GM21515 (cell line): ENCODE data around the gene FBXW11.
"Not testable (repeated sequence)": the region's sequence is repeated elsewhere in the genome, so short reads cannot be mapped to it uniquely, and the experiment has no call there.

Source experiments
- ATAC-seq: cut with Tn5 transposase; IDR thresholded peaks from one replicate; pipeline ENCODE4 v1.9.1; 2021; ENCODE audit not compliant: unreplicated experiment

Gene FBXW11

DNA sequence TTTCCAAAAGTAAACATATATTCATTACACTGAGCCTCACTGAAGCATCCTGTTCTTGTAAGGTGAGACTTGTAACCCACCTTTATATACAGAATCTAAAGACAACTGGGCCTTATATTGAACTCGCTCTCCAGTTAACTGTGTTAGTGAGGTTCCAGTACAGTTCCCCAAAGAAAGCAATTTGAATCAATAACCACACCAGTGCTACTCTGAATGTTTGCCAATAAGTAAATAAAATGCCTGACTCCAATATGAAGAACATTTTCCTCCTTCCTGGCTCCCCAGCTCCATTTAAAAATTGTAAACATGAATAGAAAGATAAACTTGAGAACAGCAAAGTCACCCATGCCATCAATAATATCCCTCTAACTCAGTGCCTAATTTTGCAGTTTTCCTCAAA lies 50.1 kb downstream of the FBXW11 start:
- no peak for ATAC-seq

GRCh38 chr5:171955761-171956160 lies 50.7 kb downstream of the FBXW11 start:
- no peak for ATAC-seq

DNA sequence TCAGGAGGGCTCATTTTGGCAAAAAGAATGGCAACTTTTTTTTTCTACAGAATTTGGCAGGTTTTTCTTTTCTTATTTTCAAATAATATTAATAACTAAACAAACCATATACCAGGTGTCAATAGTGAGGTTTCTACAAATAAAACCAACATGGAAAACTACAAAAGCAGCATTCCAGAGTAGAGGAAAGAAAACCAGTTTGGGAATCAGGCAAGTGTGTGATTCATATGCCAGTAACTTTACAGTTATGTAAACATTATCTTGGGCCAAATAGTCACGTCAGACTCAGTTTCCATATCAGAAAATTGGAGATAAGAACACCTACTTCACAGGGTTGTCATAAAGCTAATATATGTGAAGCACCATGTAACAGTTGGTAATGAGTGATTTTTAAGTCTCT lies 51.7 kb downstream of the FBXW11 start:
- no peak for ATAC-seq

DNA sequence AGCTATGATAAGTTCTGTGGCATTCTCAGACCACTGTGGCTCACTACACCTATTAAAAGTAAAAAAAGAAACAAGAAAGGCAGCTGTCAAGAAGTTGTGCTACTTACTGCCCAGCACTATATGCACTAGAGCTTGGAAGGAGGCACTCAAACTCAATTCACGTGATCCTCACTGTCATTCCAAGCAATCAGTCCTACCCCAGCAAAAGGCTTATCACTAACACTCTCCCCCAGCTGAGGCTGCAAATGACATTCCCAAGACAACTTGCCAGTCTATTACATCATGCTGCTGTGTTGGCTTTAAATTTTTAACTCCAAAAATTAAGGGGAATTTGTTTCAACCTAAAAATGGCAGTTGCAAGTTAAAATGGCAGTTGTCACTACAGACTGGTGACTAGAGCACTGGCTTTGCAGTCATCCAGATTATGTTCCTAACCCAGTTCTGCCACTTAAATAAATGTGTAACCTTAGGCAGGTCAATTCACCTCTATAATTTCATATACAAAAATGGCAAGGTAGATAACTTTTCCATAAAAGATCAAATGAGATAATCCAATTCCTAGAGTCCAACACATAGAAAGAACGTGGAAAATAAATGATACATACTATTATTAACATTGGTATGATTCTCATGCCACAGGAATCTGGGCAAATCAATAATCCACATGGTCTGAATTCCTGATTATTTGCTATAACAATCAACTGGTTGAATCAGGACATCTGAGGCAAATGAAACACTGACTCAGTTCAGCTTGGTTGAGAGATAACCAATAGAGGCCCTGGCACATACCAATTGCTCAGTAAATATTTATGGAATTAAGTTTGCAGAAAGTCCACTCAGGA lies 52.4 kb downstream of the FBXW11 start:
- ATAC-seq = no peak

DNA sequence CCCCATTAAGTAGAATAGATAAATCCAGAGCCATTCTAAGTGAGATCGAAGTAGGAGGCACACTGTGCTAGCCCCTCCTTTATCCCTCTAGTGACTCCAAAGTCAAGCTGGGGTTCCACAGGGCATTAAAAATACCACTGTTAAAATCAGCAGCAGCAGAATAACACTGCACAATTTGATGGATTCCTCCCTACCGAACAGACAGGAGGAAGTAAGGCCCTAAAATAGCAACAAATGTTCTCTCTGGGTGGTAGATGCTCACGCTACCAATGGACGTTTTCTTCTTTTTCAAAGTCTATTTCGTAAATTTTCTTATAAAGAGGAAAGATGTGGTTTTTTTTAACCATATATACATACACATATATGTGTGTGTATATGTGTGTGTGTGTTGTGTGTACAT lies 54.4 kb downstream of the FBXW11 start:
- no peak for ATAC-seq

DNA sequence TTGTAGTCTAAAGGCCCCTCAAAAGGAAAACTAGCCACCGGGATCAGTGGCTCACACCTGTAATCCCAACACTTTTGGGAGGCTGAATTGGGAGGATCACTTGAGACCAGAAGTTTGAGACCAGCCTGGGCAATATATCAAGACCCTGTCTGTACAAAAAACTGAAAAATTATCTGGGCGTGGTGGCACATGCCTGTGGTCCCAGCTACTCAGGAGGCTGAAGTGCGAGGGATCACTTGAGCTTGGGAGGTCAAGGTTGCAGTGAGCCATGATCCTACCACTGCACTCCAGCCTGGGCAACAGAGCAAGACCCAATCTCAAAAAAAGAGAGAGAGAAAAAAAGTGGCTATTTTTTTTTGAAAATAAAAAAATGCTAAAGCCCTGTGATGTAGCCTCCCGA lies 55.2 kb downstream of the FBXW11 start:
- ATAC-seq = no peak

- no peak for ATAC-seq
Measured at GRCh38 chr5:171946000-171946781, 60.2 kb downstream of the FBXW11 start.

DNA sequence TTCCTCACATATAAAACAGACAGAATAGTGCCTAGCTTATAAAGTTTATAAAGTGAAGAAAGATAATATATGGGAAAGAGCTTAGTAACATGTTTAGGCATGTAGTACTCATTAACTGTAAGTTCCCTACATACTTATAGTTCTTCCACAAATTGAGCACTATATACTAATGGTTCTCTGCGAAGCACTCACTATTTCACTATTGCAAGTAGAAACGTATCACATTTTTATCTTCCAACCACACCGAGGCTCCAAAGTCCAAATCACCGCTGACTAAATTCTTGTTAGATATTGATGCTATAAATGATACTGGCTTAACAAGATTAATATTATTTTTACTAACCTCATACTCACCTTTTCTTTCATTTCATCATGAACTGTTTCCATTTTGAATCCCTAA lies 61.0 kb downstream of the FBXW11 start:
- no peak for ATAC-seq

DNA sequence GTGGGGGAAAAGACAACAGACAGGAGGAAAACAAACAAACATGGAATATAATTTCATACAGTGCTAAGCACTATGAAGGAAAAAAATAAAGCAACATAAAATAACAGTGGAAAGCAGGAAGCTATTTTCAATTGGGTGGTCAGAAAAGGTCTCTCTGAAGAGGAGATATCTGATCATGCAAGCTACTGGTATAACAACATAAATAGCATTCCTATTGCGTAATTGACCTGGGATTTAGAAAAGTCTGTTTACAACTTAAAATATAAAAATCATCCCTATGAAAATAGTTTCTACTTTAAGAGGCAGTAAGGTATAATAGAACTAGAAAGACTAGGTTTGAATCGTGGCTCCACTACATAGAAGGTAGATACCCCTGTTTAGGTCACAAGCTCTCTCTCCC lies 61.4 kb downstream of the FBXW11 start:
- ATAC-seq = no peak

GRCh38 chr5:171942112-171942516 lies 64.3 kb downstream of the FBXW11 start:
- ATAC-seq = not testable (repeated sequence)

DNA sequence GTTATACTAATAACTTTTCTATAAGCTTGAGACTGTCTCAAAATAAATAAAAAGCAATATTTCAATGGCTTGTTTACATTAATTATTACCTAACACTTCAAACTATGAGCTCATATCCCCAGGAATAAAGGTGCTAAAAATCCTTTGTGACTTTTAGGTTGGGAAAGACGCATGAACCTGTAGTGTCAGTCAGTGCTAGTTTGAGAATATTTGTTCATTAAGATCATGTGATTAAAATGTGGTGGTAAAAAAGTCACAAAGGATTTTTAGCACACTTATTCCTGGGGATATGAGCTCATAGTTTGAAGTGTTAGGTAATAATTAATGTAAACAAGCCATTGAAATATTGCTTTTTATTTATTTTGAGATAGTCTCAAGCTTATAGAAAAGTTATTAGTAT lies 64.8 kb downstream of the FBXW11 start:
- not testable (repeated sequence) for ATAC-seq

DNA sequence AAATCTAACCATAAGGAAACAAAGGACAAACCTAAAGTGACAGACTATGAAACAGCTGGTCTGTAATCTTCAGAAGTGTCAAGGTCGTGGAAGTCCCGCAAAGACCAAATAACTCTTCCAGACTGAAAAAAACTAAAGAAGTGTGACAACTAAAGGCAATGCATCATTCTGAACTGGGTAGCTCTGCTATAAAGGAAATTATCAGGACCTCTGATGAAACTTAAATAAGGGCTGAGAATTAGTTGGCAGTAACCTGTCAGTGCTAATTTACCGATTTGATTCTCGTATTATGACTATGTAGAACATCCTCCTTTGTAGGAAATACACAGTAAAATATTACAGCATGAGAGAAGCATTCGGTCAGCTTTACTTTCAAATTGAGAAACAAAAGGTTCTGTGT lies 65.2 kb downstream of the FBXW11 start:
- not testable (repeated sequence) for ATAC-seq

DNA sequence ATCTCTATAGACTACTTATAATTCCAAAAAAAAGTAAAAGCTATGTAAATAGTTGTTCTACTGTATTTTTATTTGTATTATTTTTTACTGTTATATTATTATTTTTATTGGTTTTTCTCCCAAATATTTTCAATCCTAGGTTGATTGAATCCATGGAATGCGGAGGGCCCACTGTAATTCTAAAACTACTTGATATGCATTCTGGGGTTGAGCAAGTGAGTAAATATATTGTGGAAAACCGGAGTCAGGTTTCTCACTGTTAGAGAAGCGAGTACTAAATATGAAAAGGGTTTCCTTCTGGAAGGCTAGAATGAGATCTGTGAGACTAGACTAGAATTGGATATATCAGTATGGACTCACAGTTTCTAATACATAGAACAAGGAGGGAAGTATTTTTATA lies 66.5 kb downstream of the FBXW11 start:
- no peak for ATAC-seq

- ATAC-seq = no peak
Measured at GRCh38 chr5:171938358-171938757, 68.1 kb downstream of the FBXW11 start.

DNA sequence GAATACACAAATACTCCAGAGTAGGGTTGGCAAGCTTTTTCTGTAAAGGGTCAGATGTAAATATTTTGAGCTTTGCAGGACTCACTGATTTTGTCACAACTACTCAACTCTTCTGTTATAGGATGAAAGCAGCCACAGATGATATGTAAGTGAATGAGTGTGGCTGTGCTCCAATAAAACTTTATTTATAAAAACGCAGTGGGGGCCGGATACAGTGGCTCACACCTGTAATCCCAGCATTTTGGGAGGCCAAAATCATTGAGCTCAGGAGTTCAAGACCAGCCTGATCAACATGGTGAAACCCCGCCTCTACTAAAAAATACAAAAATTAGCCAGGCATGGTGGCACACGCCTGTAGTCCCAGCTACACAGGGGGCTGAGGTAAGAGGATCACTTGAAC lies 69.1 kb downstream of the FBXW11 start:
- ATAC-seq = no peak

DNA sequence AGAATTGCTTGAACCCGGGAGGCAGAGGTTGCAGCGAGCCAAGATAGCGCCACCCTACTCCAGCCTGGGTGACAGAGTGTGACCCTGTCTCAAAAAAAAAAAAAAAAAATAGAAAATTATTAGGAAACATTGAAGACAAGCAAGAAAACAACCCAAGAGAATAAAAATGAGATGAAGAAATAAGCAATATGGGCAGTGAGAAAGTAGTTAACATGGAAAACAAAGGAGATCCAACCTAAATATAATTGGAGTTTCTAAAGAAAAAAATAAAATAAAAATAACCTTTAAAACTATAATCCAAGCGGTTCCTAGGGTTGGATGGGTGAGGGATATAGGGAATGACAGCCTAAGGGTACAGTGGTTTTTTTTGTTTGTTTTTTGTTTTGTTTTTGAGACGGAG lies 71.9 kb downstream of the FBXW11 start:
- no peak for ATAC-seq

- ATAC-seq = no peak
Measured at GRCh38 chr5:171931163-171931562, 75.3 kb downstream of the FBXW11 start.

DNA sequence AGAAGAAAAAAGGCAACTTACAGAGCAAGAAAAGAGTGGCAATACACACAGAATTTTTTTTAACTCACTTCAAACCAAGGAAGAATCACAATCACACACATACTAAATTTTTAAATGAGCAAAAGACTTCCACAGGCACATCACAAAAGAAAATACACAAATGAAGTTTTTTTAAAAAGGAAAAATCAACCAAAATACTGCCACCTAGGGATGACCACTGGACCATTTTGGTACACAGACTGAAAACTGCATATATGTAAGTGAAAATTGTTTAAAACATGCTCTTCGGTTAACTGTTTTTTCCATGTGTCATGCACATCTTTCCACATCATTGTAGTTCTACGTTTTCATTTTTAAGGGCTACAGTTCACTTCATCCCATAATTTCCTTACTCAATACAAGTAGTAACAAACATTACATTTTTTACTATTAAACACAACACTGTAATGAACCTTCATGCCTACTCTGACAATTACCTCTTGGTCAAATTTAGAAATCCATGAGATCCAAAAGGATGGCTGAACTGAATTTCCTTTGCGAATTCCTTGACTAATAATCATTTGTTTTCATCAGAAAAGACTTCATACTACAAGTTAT lies 79.0 kb downstream of the FBXW11 start:
- no peak for ATAC-seq

GRCh38 chr5:171926311-171926710 lies 80.1 kb downstream of the FBXW11 start:
- ATAC-seq = no peak

GRCh38 chr5:171924493-171925122 lies 81.8 kb downstream of the FBXW11 start:
- no peak for ATAC-seq

DNA sequence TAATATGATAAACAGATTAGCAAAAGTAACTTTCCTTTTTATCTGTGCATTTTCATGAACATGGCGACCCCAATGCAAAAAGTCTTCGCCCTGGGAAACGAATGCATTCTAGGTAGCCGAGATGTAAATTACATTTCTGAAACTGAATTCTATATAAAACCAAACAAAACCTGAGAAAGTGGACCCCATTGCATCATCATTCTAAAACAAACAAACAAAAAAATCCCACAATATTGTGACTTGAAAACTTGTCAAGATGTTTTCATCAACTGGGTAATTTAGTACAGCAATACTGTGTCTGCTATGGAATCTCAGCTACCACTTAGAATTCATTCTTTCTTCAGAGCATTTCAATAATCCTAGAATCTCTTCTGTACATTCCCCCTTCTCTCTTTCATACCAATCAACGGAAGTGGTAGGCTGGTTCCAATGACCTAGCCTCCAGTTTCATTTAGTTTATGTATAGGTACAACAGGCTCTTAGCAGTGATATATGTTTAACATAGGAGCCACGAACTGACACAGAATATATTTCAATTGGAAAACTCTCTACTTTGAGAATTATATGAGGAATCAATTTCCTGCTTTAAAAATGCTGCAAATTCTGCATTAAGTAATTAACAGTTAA lies 85.6 kb downstream of the FBXW11 start:
- no peak for ATAC-seq
